Coronary artery (tissue), 2 donors: ENCODE data around the gene SMC1A.
"Not testable (repeated sequence)": the region's sequence is repeated elsewhere in the genome, so short reads cannot be mapped to it uniquely, and the experiment has no call there.

ENCODE experiments used
- DNase-seq: peaks from one replicate; pipeline ENCODE4 v3.0.0-alpha.2; 2017; ENCODE audit warnings: low spot score
- H3K27ac ChIP-seq, 2 donors: fragments of 200-600 bp; sonication (generic); one replicate each; pipeline ENCODE4 v1.5.1; 2016 to 2019
- H3K4me3 ChIP-seq: fragments of 200-600 bp; sonication (generic); 2 replicates; pipeline ENCODE4 v1.5.1; 2016; ENCODE audit warnings: mild to moderate bottlenecking, moderate library complexity
- CTCF ChIP-seq: fragments of 200-600 bp; sonication (generic); IDR thresholded peaks from one replicate; pipeline ENCODE4 v1.5.1; 2019; ENCODE audit warnings: antibody characterized with exemption

Gene SMC1A

DNA sequence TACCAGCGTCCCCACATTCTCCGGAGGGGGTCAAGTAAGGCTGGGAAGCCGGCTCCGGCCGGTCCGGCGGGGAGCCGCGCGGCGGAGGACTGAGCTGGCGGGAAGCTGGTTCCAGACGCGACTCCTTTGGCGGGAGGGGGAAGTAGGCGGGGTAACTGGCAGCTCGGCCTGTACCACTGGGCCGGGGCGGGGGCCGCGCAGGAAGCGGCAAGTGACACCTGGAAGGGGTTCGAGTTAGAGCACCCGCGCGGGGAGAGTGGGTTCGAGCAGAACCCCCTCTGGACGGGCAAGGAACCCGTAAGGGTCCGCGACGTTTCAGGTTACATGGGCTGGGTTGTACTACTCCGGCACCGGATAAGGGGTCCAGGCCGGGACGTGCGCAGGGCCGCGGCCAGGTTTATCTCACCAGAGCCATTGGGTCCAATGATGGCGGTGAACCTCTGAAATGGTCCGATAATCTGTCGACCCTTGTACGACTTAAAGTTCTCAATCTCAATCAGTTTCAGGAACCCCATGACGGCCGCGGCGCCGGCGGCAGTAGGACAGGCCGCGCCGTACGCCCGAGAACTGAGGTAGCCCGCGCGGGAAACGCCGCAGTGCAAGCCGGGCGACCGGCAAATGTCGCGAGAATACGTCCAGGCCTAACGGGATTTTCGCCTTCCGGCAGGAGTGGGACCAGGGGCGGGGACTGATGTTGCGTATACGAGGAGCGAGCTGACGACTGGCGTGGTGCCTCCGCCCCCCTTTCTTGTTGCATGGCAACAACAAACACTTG, at the start of gene SMC1A:
SMC1A (minus strand) TSS at position 569 of the 775 bp plus-strand sequence; CDS start at position 515, 54 bp downstream.
- Histone ChIP-seq H3K27ac (peak within 1 kb of the TSS; percentile 83 to 97), H3K4me3 (peak within 1 kb of the TSS; percentile 86)
- DNase-seq, result peak; percentile 99
- TF ChIP-seq CTCF, result no peak

DNA sequence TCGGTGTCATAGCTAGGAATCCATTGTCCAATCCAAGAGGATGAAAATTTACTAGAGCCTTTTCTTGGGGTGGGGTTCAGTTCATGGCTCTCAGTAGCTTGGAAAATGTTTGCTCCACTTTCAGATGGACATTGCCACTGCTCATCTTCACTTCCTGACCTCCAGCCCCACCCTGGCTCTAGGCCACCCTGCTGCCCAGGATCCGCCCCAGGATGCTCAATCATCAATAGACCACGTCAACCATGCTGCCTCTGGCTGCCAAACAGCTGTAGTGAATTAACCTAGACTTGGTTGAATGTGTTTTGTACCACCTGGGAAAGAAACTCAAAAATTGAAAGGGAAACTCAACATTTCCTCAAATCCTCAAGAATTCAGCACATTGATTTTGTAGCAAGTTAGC, 48.9 kb upstream of the SMC1A start:
- DNase-seq, result no peak
- H3K4me3 ChIP-seq, result no peak overlapping the region
- TF ChIP-seq CTCF, result no peak
- no peak overlapping the region for H3K27ac ChIP-seq

DNA sequence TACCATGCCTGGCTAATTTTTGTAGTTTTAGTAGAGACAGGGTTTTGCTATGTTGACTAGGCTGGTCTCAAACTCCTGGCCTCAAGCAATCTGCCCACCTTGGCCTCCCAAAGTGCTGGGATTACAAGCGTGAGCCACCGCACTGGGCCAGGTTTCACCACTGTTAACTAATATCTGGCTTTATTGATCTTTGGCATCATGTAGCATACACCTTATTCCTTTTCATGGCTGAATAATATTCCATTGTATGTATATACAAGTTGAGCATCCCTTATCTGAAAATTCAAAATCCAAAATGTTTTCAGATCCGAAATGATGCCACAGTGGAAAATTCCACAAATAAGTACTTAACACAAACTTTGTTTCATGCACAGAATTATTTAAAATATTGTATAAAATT, 46.2 kb upstream of the SMC1A start:
- not testable (repeated sequence) for H3K4me3 ChIP-seq, H3K27ac ChIP-seq, DNase-seq

DNA sequence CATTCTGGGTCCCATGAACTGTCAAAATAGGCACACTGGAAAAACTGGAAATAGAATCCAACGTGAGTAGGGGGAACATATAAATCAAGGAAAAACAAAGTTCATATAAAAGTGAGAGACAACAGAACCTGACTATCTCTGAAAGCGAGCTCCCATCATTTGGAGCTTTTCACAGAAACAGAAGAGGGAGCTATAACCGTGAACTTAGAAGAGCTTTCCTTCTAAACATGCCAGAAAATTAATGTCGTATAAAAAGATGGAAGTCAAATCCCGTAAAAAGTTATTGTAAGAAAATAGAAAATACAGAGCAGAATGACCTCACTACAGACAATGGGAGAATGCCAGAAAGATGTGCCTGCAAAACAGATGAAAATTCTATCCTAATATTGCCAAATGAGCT, 35.6 kb upstream of the SMC1A start:
- Histone ChIP-seq H3K4me3 (no peak overlapping the region), H3K27ac (no peak overlapping the region)
- DNase-seq, result no peak
- no peak for TF ChIP-seq CTCF

DNA sequence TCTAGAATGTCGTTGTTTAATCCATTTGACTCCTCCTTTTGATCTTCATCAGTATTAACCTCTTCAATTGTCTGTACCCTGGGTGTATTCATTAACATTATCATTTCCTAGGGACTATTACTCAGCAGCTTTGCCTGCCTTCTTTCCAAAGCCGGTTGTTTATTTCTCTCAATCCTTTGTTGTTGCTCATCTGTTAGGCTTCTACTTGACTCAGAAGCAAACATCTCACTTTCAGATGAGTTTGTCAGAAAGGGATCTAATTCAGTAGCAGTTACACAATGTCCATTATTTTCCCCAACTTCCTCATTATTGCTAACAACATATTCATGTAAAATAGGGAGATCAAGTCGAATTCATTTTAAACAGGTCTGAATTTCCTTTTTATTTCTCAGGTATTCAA, 33.8 kb upstream of the SMC1A start:
- no peak overlapping the region for H3K27ac ChIP-seq
- no peak overlapping the region for H3K4me3 ChIP-seq
- no peak for DNase-seq
- no peak for TF ChIP-seq CTCF

DNA sequence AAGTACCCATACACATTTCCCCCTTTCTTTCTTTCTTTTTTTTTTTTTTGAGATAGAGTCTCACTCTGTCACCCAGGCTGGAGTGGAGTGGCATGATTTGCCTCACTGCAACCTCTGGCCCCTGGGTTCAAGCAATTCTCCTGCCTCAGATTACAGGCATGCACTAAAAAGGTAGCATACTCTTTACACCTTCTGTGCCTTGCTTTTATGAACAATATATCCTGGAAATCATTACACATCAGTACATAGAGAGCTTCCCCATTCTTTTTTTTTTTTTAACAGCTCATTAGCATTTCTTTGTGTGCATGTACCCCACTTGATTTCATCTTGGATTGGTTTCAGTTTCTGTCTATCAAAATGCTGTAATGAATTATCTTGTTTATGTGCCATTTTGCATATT, 30.4 kb upstream of the SMC1A start:
- Histone ChIP-seq H3K27ac (no peak overlapping the region), H3K4me3 (no peak overlapping the region)
- TF ChIP-seq CTCF, result no peak
- DNase-seq, result no peak

DNA sequence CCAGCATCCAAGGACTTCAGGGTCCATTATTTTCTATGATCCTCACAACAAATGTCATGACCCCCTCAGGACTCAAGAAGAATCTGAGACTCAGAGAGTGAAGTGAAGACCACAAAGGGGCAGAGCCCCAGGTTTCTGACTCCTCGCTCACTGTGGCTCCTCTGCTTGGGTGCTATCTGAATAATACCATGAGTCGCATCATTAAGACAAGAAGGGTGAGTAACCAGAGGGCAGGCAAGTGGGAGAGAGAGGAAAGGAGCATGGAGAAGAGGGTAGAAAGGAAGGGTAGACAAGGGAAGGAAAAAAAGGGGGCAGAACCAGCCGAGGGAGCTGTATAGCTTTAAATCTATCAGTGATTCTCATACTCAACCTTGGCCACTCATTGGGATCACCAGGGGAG, 27.2 kb upstream of the SMC1A start:
- DNase-seq, result no peak
- Histone ChIP-seq H3K4me3 (no peak overlapping the region), H3K27ac (no peak overlapping the region)
- TF ChIP-seq CTCF, result no peak
